Measurements from ENCODE around the gene U2SURP. TPM values are rescaled to one million over a fixed set of nuclear protein-coding genes. Genes with fewer than 3 reads are reported as not detected.

The U2SURP gene
- total and polyA plus RNA-seq, 4 experiments from 2014 or later: 97.6 to 137 (median 126) TPM

GRCh38 chr3:143088835-143089234 is 87.5 kb downstream of the U2SURP start:
- POLR2A ChIA-PET (ENCODE audit: partially characterized antibody): no interaction called here
- H3K4me3 Mint-ChIP-seq: no peak overlapping the region
- no peak overlapping the region for H3K27ac Mint-ChIP-seq
- Histone ChIP-seq H3K4me3 (ENCODE audit: low read length in 2 of 2) (no peak overlapping the region), H3K4me1 (ENCODE audit: insufficient read depth, low read length) (no peaks in the 10 kb centered on the region), H3K36me3 (ENCODE audit: insufficient read depth, low read length) (no peaks in the 10 kb centered on the region), H3K9me3 (ENCODE audit: control insufficient read depth in 1 of 2, low read length in 2 of 2) (no peaks in the 10 kb centered on the region), H3K27ac (ENCODE audit: low read depth, low read length) (no peak overlapping the region), H3K27me3 (ENCODE audit: insufficient read depth, low read length) (no peaks in the 10 kb centered on the region)
- no peaks in the 10 kb centered on the region for H3K4me1 Mint-ChIP-seq
- CTCF ChIA-PET (ENCODE audit: partially characterized antibody): no interaction called here
- no peak for DNase-seq
- H3K36me3 Mint-ChIP-seq: no peaks in the 10 kb centered on the region
- H3K9me3 Mint-ChIP-seq: no peaks in the 10 kb centered on the region
- H3K27me3 Mint-ChIP-seq: peaks cover 0 to 3% of the 10 kb centered on the region in 2 donors
- intact Hi-C loops (cut with micrococcal nuclease): no loop called here

GRCh38 chr3:143089965-143090364 is 88.6 kb downstream of the U2SURP start:
- DNase-seq: no peak
- intact Hi-C loops (cut with micrococcal nuclease): no loop called here
- no peaks in the 10 kb centered on the region for H3K4me1 Mint-ChIP-seq
- H3K27ac Mint-ChIP-seq: no peak overlapping the region
- no peaks in the 10 kb centered on the region for H3K9me3 ChIP-seq (ENCODE audit: control insufficient read depth in 1 of 2, low read length in 2 of 2)
- POLR2A ChIA-PET (ENCODE audit: partially characterized antibody): no interaction called here
- no peak overlapping the region for H3K4me3 Mint-ChIP-seq
- no peak overlapping the region for H3K4me3 ChIP-seq (ENCODE audit: low read length in 2 of 2)
- H3K36me3 Mint-ChIP-seq: no peaks in the 10 kb centered on the region
- peaks cover 0 to 3% of the 10 kb centered on the region in 2 donors for H3K27me3 Mint-ChIP-seq
- H3K9me3 Mint-ChIP-seq: no peaks in the 10 kb centered on the region
- CTCF ChIA-PET (ENCODE audit: partially characterized antibody): no interaction called here
- no peaks in the 10 kb centered on the region for H3K4me1 ChIP-seq (ENCODE audit: insufficient read depth, low read length)
- H3K27me3 ChIP-seq (ENCODE audit: insufficient read depth, low read length): no peaks in the 10 kb centered on the region
- no peaks in the 10 kb centered on the region for H3K36me3 ChIP-seq (ENCODE audit: insufficient read depth, low read length)
- H3K27ac ChIP-seq (ENCODE audit: low read depth, low read length): no peak overlapping the region

- Mint-ChIP-seq H3K4me1 (no peaks in the 10 kb centered on the region), H3K27me3 (peaks cover 0 to 3% of the 10 kb centered on the region in 2 donors), H3K9me3 (no peaks in the 10 kb centered on the region), H3K36me3 (no peaks in the 10 kb centered on the region), H3K27ac (no peak overlapping the region), H3K4me3 (no peak overlapping the region)
- Histone ChIP-seq H3K27me3 (ENCODE audit: insufficient read depth, low read length) (no peaks in the 10 kb centered on the region), H3K9me3 (ENCODE audit: control insufficient read depth in 1 of 2, low read length in 2 of 2) (no peaks in the 10 kb centered on the region), H3K4me3 (ENCODE audit: low read length in 2 of 2) (no peak overlapping the region), H3K4me1 (ENCODE audit: insufficient read depth, low read length) (no peaks in the 10 kb centered on the region), H3K36me3 (ENCODE audit: insufficient read depth, low read length) (no peaks in the 10 kb centered on the region), H3K27ac (ENCODE audit: low read depth, low read length) (no peak overlapping the region)
- ChIA-PET CTCF (ENCODE audit: partially characterized antibody) (interaction anchor here (0.5 kb wide), 1 partner anchor 860 kb away, joined by 3 read pairs; no protein-coding TSS in a partner anchor), POLR2A (ENCODE audit: partially characterized antibody) (no interaction called here)
- DNase-seq: no peak
- intact Hi-C loops (cut with micrococcal nuclease): no loop called here
These were observed 89.1 kb downstream of the U2SURP start for GRCh38 chr3:143090486-143090885.

GRCh38 chr3:143090976-143091837 is 89.8 kb downstream of the U2SURP start:
- Mint-ChIP-seq H3K4me1 (no peaks in the 10 kb centered on the region), H3K4me3 (no peak overlapping the region), H3K27ac (no peak overlapping the region), H3K36me3 (no peaks in the 10 kb centered on the region), H3K27me3 (peaks cover 0 to 4% of the 10 kb centered on the region in 2 donors), H3K9me3 (no peaks in the 10 kb centered on the region)
- POLR2A ChIA-PET (ENCODE audit: partially characterized antibody): no interaction called here
- intact Hi-C loops (cut with micrococcal nuclease): no loop called here
- Histone ChIP-seq H3K36me3 (ENCODE audit: insufficient read depth, low read length) (no peaks in the 10 kb centered on the region), H3K4me1 (ENCODE audit: insufficient read depth, low read length) (no peaks in the 10 kb centered on the region), H3K4me3 (ENCODE audit: low read length in 2 of 2) (no peak overlapping the region), H3K27me3 (ENCODE audit: insufficient read depth, low read length) (no peaks in the 10 kb centered on the region), H3K9me3 (ENCODE audit: control insufficient read depth in 1 of 2, low read length in 2 of 2) (no peaks in the 10 kb centered on the region), H3K27ac (ENCODE audit: low read depth, low read length) (no peak overlapping the region)
- no peak for DNase-seq
- CTCF ChIA-PET (ENCODE audit: partially characterized antibody): interaction anchor here (0.5 kb wide), 1 partner anchor 860 kb away, joined by 3 read pairs; no protein-coding TSS in a partner anchor

GRCh38 chr3:143092191-143092590 is 90.8 kb downstream of the U2SURP start:
- no peaks in the 10 kb centered on the region for H3K4me1 ChIP-seq (ENCODE audit: insufficient read depth, low read length)
- H3K4me3 ChIP-seq (ENCODE audit: low read length in 2 of 2): no peak overlapping the region
- H3K9me3 ChIP-seq (ENCODE audit: control insufficient read depth in 1 of 2, low read length in 2 of 2): no peaks in the 10 kb centered on the region
- no peak overlapping the region for H3K27ac ChIP-seq (ENCODE audit: low read depth, low read length)
- H3K4me1 Mint-ChIP-seq: no peaks in the 10 kb centered on the region
- H3K27ac Mint-ChIP-seq: no peak overlapping the region
- no peak for DNase-seq
- H3K36me3 Mint-ChIP-seq: no peaks in the 10 kb centered on the region
- intact Hi-C loops (cut with micrococcal nuclease): no loop called here
- POLR2A ChIA-PET (ENCODE audit: partially characterized antibody): no interaction called here
- H3K9me3 Mint-ChIP-seq: no peaks in the 10 kb centered on the region
- CTCF ChIA-PET (ENCODE audit: partially characterized antibody): interaction anchor here (1.0 kb wide), 1 partner anchor 9 kb away, joined by 4 read pairs; no protein-coding TSS in a partner anchor
- peaks cover 0 to 4% of the 10 kb centered on the region in 2 donors for H3K27me3 Mint-ChIP-seq
- H3K4me3 Mint-ChIP-seq: no peak overlapping the region
- H3K27me3 ChIP-seq (ENCODE audit: insufficient read depth, low read length): no peaks in the 10 kb centered on the region
- H3K36me3 ChIP-seq (ENCODE audit: insufficient read depth, low read length): no peaks in the 10 kb centered on the region

- Histone ChIP-seq H3K4me3 (ENCODE audit: low read length in 2 of 2) (no peak overlapping the region), H3K27me3 (ENCODE audit: insufficient read depth, low read length) (no peaks in the 10 kb centered on the region), H3K9me3 (ENCODE audit: control insufficient read depth in 1 of 2, low read length in 2 of 2) (no peaks in the 10 kb centered on the region), H3K4me1 (ENCODE audit: insufficient read depth, low read length) (no peaks in the 10 kb centered on the region), H3K36me3 (ENCODE audit: insufficient read depth, low read length) (no peaks in the 10 kb centered on the region), H3K27ac (ENCODE audit: low read depth, low read length) (no peak overlapping the region)
- Mint-ChIP-seq H3K27me3 (peaks cover 0 to 9% of the 10 kb centered on the region in 2 donors), H3K4me1 (no peaks in the 10 kb centered on the region), H3K4me3 (no peak overlapping the region), H3K27ac (no peak overlapping the region), H3K9me3 (peaks cover 0 to 2% (median 0%) of the 10 kb centered on the region in 8 donors), H3K36me3 (no peaks in the 10 kb centered on the region)
- POLR2A ChIA-PET (ENCODE audit: partially characterized antibody): no interaction called here
- intact Hi-C loops (cut with micrococcal nuclease): no loop called here
- CTCF ChIA-PET (ENCODE audit: partially characterized antibody): no interaction called here
- no peak for DNase-seq
These were observed 94.4 kb downstream of the U2SURP start for GRCh38 chr3:143095813-143096212.

GRCh38 chr3:143098032-143098764 is 96.8 kb downstream of the U2SURP start:
- no peaks in the 10 kb centered on the region for H3K4me1 Mint-ChIP-seq
- no peak overlapping the region for H3K4me3 ChIP-seq (ENCODE audit: low read length in 2 of 2)
- no peaks in the 10 kb centered on the region for H3K36me3 ChIP-seq (ENCODE audit: insufficient read depth, low read length)
- peaks cover 0 to 4% (median 0%) of the 10 kb centered on the region in 8 donors for H3K9me3 Mint-ChIP-seq
- ChIA-PET CTCF (ENCODE audit: partially characterized antibody) (no interaction called here), POLR2A (ENCODE audit: partially characterized antibody) (no interaction called here)
- DNase-seq: no peak
- H3K4me1 ChIP-seq (ENCODE audit: insufficient read depth, low read length): no peaks in the 10 kb centered on the region
- H3K9me3 ChIP-seq (ENCODE audit: control insufficient read depth in 1 of 2, low read length in 2 of 2): no peaks in the 10 kb centered on the region
- no peak overlapping the region for H3K27ac ChIP-seq (ENCODE audit: low read depth, low read length)
- H3K27me3 Mint-ChIP-seq: peaks cover 5 to 20% of the 10 kb centered on the region in 2 donors
- H3K4me3 Mint-ChIP-seq: no peak overlapping the region
- no peaks in the 10 kb centered on the region for H3K36me3 Mint-ChIP-seq
- H3K27ac Mint-ChIP-seq: no peak overlapping the region
- intact Hi-C loops (cut with micrococcal nuclease): no loop called here
- no peaks in the 10 kb centered on the region for H3K27me3 ChIP-seq (ENCODE audit: insufficient read depth, low read length)
